ENCODE data around the gene DNAI1. TPM values are rescaled to one million over a fixed set of nuclear protein-coding genes. Genes with fewer than 3 reads are reported as not detected.

The DNAI1 gene
- total RNA-seq, 2 donors from 2014 or later, result 5.6 TPM; not detected in 1

- WGBS, result 97% methylated on average over 1 of the region's 1 CpG
- Histone ChIP-seq H3K27ac (no peak overlapping the region), H3K4me1 (replicated peaks) (no peaks in the 10 kb centered on the region), H3K36me3 (no peaks in the 10 kb centered on the region), H3K9me3 (no peaks in the 10 kb centered on the region), H3K4me3 (no peak overlapping the region), H3K27me3 (replicated peaks; ENCODE audit: insufficient read depth) (no peaks in the 10 kb centered on the region)
- no peak for TF ChIP-seq CTCF (IDR thresholded peaks at IDR 0.05)
- TF ChIP-seq POLR2A (IDR thresholded peaks at IDR 0.05), result no peak
- no peak for TF ChIP-seq POLR2AphosphoS5 (IDR thresholded peaks at IDR 0.05)
- DNase-seq (ENCODE audit: low spot score), result no peak
- intact Hi-C loops (cut with DNase I), result no loop called here
These were observed 15.8 kb upstream of the DNAI1 start for GRCh38 chr9:34442770-34443169.

- Histone ChIP-seq H3K36me3 (no peaks in the 10 kb centered on the region), H3K4me3 (no peak overlapping the region), H3K27me3 (replicated peaks; ENCODE audit: insufficient read depth) (no peaks in the 10 kb centered on the region), H3K9me3 (no peaks in the 10 kb centered on the region), H3K4me1 (replicated peaks) (no peaks in the 10 kb centered on the region), H3K27ac (no peak overlapping the region)
- WGBS, result 76% methylated on average over 2 of the region's 2 CpGs
- intact Hi-C loops (cut with DNase I), result no loop called here
- TF ChIP-seq CTCF (IDR thresholded peaks at IDR 0.05) (no peak), POLR2A (IDR thresholded peaks at IDR 0.05) (no peak), POLR2AphosphoS5 (IDR thresholded peaks at IDR 0.05) (no peak)
- no peak for DNase-seq (ENCODE audit: low spot score)
These were observed 15.1 kb upstream of the DNAI1 start for GRCh38 chr9:34443533-34443932.

GRCh38 chr9:34443976-34444375 lies 14.6 kb upstream of the DNAI1 start:
- TF ChIP-seq CTCF (IDR thresholded peaks at IDR 0.05) (no peak), POLR2A (IDR thresholded peaks at IDR 0.05) (no peak), POLR2AphosphoS5 (IDR thresholded peaks at IDR 0.05) (no peak)
- intact Hi-C loops (cut with DNase I), result no loop called here
- Histone ChIP-seq H3K36me3 (no peaks in the 10 kb centered on the region), H3K27me3 (replicated peaks; ENCODE audit: insufficient read depth) (no peaks in the 10 kb centered on the region), H3K27ac (no peak overlapping the region), H3K4me1 (replicated peaks) (no peaks in the 10 kb centered on the region), H3K4me3 (no peak overlapping the region), H3K9me3 (no peaks in the 10 kb centered on the region)
- DNase-seq (ENCODE audit: low spot score), result no peak

GRCh38 chr9:34446468-34446891 lies 12.1 kb upstream of the DNAI1 start:
- no peak for DNase-seq (ENCODE audit: low spot score)
- Histone ChIP-seq H3K36me3 (no peaks in the 10 kb centered on the region), H3K4me1 (replicated peaks) (no peaks in the 10 kb centered on the region), H3K9me3 (no peaks in the 10 kb centered on the region), H3K27ac (no peak overlapping the region), H3K27me3 (replicated peaks; ENCODE audit: insufficient read depth) (no peaks in the 10 kb centered on the region), H3K4me3 (no peak overlapping the region)
- intact Hi-C loops (cut with DNase I), result no loop called here
- TF ChIP-seq POLR2AphosphoS5 (IDR thresholded peaks at IDR 0.05) (no peak), POLR2A (IDR thresholded peaks at IDR 0.05) (no peak), CTCF (IDR thresholded peaks at IDR 0.05) (no peak)

- Histone ChIP-seq H3K27me3 (replicated peaks; ENCODE audit: insufficient read depth) (no peaks in the 10 kb centered on the region), H3K9me3 (no peaks in the 10 kb centered on the region), H3K36me3 (no peaks in the 10 kb centered on the region), H3K27ac (no peak overlapping the region), H3K4me3 (no peak overlapping the region), H3K4me1 (replicated peaks) (no peaks in the 10 kb centered on the region)
- 92% methylated on average over 1 of the region's 1 CpG for WGBS
- no peak for DNase-seq (ENCODE audit: low spot score)
- intact Hi-C loops (cut with DNase I), result no loop called here
- TF ChIP-seq POLR2A (IDR thresholded peaks at IDR 0.05), result no peak
These were observed 11.7 kb upstream of the DNAI1 start for GRCh38 chr9:34446951-34447350.

Measured in prostate gland (tissue), 2 donors.